ENCODE data around the gene MBP. TPM values are rescaled to one million over a fixed set of nuclear protein-coding genes. Genes with fewer than 3 reads are reported as not detected.

The MBP gene
- polyA plus RNA-seq, 4 donors, result 19.6 to 25.1 (median 20.5) TPM

DNA sequence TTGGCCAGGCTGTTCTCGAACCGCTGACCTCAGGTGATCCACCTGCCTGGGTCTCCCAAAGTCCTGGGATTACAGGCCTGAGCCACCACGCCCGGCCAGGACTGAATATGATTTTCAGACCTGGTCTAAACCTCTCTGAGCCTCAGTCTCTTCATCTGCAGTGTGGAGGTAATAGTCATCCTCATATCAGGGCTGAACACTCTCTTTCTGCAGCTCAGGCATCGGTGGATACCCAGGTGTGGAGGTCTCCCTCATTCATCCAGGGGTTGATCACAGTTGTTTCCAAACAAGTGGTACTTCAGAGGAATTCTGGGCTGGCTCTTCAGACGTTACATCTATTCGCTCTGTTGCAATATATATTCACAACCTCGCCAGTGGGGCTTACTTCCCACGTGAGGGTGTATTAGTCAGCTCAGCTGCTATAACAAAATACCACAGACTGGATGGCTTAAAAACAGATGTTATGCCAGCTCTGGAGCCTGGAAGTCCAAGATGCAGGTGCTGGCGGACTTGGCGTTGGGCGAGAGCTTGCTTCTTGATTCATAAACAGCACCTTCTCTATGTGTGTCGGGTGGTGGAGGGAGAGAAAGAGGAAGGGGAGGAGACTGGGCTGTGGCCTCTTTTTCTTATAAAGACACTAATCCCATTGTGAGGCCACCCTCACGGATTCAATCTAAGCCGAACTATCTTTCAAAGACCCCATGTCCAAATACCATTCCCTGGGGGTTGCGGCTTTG lies 2.9 kb upstream of the MBP start:
- no peak for DNase-seq (ENCODE audit: low read depth in 4 of 4, low spot score in 3 of 4)

DNA sequence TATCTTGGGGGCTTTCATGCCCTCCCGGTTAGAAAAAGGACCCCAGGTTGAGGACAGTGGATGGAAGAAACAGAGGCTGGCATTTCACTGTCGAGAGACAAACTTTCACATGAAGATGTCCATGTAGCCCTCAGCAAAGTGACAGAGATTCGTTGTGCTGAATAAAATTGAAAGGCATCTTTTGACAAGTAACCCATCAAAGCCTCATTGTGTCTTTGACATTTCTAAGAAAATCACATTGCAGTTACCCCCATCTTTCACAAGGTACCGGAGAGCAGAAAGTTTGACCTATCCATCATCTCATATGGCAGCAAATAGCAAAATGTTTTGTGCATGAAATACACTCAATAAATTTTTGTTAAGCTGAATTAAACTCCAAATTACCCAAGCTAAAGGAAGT lies 2.0 kb upstream of the MBP start:
- no peak for DNase-seq (ENCODE audit: low read depth in 4 of 4, low spot score in 3 of 4)

DNA sequence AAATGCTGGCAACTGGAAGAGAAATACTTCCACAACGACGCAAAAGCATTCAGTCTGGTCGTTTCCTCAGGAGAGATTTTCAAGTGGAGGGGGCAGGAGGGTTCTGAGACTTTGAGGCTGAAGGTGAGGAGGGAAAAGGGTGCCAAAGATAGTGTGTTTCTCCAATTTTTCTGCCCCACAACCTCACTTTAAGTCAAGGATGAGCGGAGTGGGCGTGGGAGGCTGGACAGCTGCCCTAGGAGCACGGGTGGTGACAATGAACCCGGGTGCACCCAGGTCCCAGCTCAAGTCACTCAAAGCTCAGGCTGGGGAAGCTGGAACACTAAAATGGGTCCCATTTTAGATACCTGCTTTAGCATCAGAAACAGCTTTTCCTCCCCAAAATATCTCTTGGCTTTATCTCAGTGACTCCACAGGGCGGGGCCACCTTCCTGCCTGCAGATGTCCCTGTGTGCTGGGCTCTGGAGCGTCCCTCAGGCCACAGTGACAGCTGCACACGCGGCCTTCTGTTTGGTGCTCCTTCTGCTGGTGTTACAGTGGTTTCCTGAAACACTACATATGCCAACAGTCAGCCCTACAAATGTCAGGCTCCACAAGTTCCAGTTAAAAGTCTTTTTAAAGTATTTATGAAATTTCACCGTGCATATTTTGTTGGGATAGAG lies 1.4 kb upstream of the MBP start:
- no peak for DNase-seq (ENCODE audit: low read depth in 4 of 4, low spot score in 3 of 4)

- no peak for DNase-seq (ENCODE audit: low read depth in 4 of 4, low spot score in 3 of 4)
Observed at GRCh38 chr18:77133051-77133834, 660 bp upstream of the MBP start.

GRCh38 chr18:77131652-77132368 lies 773 bp downstream of the MBP start:
- DNase-seq (ENCODE audit: low read depth in 4 of 4, low spot score in 3 of 4), result no peak

DNA sequence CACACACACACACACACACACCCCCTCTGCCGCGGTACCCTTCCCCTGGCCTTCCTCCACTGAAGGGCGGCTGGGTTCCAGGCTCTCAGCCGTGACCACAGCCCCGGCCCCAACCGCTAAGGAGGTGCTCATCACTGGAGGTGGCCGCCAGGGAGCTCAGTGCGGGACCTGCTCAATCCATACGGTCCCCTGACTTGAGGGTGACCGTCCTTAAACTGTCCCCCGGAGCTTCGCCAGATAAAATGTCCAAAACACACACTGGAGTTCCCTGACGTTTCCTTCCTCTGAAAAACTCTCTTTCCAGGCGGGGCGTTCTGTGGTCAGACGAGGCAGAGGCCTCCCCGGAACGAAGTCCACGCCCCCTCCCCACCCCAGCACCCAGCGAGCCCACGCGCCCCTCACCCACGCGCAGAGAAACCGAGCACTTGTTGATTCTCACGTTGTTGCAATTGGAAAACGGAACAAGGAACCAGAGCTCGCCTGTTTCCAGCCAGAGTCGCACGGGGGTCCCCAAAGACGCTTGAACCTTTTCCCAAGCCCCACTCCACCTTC lies 1.4 kb downstream of the MBP start:
- DNase-seq (ENCODE audit: low read depth in 4 of 4, low spot score in 3 of 4), result no peak

GRCh38 chr18:77130229-77131099 lies 2.1 kb downstream of the MBP start:
- DNase-seq (ENCODE audit: low read depth in 4 of 4, low spot score in 3 of 4), result no peak

DNA sequence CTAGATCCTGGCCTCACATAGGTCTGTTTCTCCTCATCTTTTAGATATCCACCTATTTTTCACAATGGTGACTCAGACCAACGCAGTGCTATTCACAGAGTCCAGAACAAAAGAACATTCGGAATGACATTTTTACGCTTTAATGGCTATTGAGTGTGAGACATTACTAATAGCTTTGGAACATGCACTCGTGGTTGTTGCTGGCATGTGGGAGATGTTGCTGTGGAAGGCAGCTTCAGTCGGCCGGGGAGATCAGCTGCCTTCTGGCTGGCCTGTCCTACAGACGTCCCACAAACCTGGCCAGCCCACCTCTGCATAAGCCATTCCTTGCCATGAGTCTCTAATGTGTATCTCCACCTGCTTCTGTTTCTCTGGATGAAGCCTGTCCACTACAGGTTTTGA lies 3.4 kb downstream of the MBP start:
- DNase-seq (ENCODE audit: low read depth in 4 of 4, low spot score in 3 of 4), result no peak

GRCh38 chr18:77127769-77128671 lies 4.6 kb downstream of the MBP start:
- DNase-seq (ENCODE audit: low read depth in 4 of 4, low spot score in 3 of 4), result no peak

- DNase-seq (ENCODE audit: low read depth in 4 of 4, low spot score in 3 of 4), result no peak
Observed at GRCh38 chr18:77124452-77124922, 8.1 kb downstream of the MBP start.

GRCh38 chr18:77123320-77124231 lies 9.0 kb downstream of the MBP start:
- DNase-seq (ENCODE audit: low read depth in 4 of 4, low spot score in 3 of 4), result no peak

- DNase-seq (ENCODE audit: low read depth in 4 of 4, low spot score in 3 of 4), result no peak
Observed at GRCh38 chr18:77121523-77121922, 11.1 kb downstream of the MBP start.

DNA sequence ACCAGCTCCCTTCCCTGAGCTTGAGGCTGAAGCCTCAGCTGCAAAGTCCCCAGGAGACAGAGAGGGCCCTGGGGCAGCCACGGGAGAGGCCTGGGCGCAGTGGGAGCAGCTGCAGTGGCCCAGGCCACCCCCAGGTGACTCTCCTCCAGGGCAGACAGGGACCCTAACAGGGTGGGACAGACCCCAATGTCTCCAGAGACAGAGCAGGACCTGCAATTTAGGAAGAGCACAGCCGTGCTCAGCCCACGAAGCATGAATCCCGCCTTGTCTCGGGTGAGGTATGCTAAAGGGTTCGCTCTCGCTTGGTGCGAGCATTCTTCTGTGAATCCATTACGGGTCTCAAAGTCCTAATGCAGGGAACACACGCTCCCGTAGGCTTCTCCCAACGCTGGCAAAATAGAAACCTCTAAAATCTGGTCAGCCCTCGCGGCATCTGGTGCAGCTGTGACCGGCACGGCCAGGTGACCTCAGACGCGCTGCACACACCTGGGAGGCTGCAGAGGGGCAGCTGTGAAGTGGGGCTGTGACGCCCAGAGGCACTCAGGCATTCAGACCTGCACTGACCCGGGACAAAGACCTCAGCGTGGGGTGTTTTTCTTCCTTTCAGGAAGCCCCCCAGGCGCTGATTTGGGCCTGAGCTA lies 12.6 kb downstream of the MBP start:
- no peak for DNase-seq (ENCODE audit: low read depth in 4 of 4, low spot score in 3 of 4)

DNA sequence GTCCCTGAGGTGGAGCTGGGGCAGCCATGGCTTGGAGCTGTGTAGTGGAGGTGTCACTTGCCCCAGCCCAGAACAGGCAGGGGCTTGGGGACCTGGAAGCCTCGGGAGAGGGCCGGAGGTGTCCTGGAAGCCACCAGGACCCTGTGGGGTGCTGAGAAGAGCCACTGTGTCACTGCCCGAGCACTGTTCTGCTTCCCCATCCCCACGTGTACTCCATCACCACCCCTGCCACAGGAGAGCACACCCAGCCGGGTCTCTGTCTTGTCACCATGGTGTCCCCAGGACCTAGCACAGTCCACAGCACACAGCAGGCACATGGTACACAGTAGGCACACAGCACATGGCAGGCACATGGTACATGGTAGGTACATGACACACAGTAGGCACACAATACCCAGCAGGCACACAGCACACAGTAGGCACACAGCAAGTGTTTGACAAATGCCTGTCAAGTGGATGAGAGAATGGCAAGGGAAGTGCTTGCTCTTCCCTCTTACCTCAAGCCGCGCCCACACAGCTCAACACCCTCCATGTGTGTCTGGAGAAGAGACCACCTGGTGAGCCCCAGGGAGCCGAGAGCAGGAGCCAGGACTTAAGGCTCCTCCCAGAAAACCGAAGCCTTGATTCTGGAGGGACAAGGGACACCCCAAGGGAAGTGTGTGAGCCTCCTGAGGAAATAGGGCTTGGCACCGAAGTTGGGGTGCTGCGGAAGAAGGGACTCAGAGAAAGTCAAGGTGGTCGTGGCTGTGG lies 13.3 kb downstream of the MBP start:
- no peak for DNase-seq (ENCODE audit: low read depth in 4 of 4, low spot score in 3 of 4)

GRCh38 chr18:77118256-77119090 lies 14.1 kb downstream of the MBP start:
- DNase-seq (ENCODE audit: low read depth in 4 of 4, low spot score in 3 of 4), result no peak
